Fibroblast of the aortic adventitia (primary cell): ENCODE results near the gene PSMC2. TPM values are rescaled to one million over a fixed set of nuclear protein-coding genes. Genes with fewer than 3 reads are reported as not detected.

Source experiments
- DNase-seq: peaks from one replicate; pipeline ENCODE4 v3.0.0-alpha.2; 2010; ENCODE audit warnings: low read depth
- H3K4me3 ChIP-seq: 2 replicates; pipeline ENCODE4 v1.5.1; 2011; ENCODE audit warnings: low read depth, mild to moderate bottlenecking, control low read depth, low read length, moderate library complexity
- CTCF ChIP-seq: IDR thresholded peaks from 2 replicates; pipeline ENCODE4 v1.5.1; 2011; ENCODE audit warnings: mild to moderate bottlenecking, low read length, control low read depth, inconsistent platforms; ENCODE audit not compliant: insufficient read depth
- total RNA-seq: library from RNA; depleted of rRNA; stranded (reverse); fragments of >200 nt; gene quantifications from 2 replicates; pipeline ENCODE4 v1.2.3, GENCODE V29; 2012; ENCODE audit warnings: low replicate concordance

Gene PSMC2
- total RNA-seq, 1 donor, result 170 TPM

GRCh38 chr7:103316380-103316941, 31.0 kb upstream of the PSMC2 start:
- no peak for TF ChIP-seq CTCF

GRCh38 chr7:103317009-103317408, 30.4 kb upstream of the PSMC2 start:
- TF ChIP-seq CTCF, result no peak
- H3K4me3 ChIP-seq, result no peak overlapping the region
- DNase-seq, result no peak

More at GRCh38 chr7:103316380-103316941, 31.0 kb upstream of the PSMC2 start:
- H3K4me3 ChIP-seq, result no peak overlapping the region
- DNase-seq, result no peak

- DNase-seq, result no peak
- TF ChIP-seq CTCF, result no peak
- no peak overlapping the region for H3K4me3 ChIP-seq
These were observed 21.7 kb upstream of the PSMC2 start for GRCh38 chr7:103325744-103326143.

GRCh38 chr7:103336761-103337160, 10.7 kb upstream of the PSMC2 start:
- H3K4me3 ChIP-seq, result no peak overlapping the region
- DNase-seq, result no peak
- TF ChIP-seq CTCF, result no peak

DNA sequence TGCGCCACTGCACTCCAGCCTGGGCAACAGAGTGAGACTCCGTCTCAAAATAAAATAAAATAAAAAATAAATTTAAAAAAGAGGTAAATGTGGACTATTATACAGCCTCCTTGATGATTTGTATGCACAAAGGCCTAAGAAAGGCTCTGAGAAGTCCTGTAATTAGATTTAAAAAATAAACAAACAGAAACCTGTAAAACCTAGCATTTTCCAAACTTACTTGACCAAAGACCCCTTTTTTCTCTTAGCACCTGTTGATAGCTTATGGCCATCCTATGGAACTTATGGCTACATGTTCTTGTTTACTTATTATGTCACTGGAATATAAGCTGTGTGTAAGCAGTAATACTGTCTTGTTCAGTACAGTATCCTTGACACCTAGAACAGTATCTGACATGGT, 8.6 kb upstream of the PSMC2 start:
- no peak for DNase-seq
- H3K4me3 ChIP-seq, result no peak overlapping the region
- no peak for TF ChIP-seq CTCF

GRCh38 chr7:103341466-103341865, 6.0 kb upstream of the PSMC2 start:
- TF ChIP-seq CTCF, result no peak
- no peak overlapping the region for H3K4me3 ChIP-seq
- no peak for DNase-seq

DNA sequence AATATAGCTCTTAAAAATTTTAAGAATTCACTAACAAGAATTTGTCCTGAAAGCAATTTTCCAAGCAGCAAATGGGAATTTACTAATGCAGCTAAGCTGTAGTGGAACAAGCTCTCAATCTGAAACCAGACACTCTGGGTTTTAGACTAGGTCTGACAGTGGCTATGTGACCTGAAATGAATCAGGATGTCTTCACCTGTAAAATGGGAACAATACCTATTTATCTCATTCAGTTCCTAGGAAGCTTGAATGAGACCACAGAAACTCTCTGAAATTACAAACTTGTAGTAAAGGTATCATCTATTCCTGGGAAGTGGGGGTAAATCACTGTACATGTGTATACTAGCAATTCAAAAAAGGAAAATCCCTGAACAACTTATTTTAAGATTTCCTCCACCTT, 4.1 kb upstream of the PSMC2 start:
- H3K4me3 ChIP-seq, result peak overlapping the region; percentile 78
- DNase-seq, result peak; percentile 5
- no peak for TF ChIP-seq CTCF
